Cardiac fibroblast (primary cell): ENCODE results near the gene SLMAP.

Source experiments
- DNase-seq, 2 donors: peaks; one replicate each; pipeline versions ENCODE4 v3.0.0 to v3.0.0-alpha.2; 2010; ENCODE audit warnings: low read depth in 2 of 2
- H3K4me3 ChIP-seq, 2 donors: replicated peaks in 1 of 2; 1 replicate in 1 of 2; 2 replicates in 1 of 2; pipeline ENCODE4 v1.5.1; 2011; ENCODE audit warnings: low read depth in 2 of 2, low read length in 2 of 2, mild to moderate bottlenecking in 2 of 2, moderate library complexity in 1 of 2
- TF ChIP-seq, protein P1 (sequence below): IDR thresholded peaks from one replicate; pipeline ENCODE4 v1.5.1; 2011; ENCODE audit warnings: low read depth, mild to moderate bottlenecking, low read length, inconsistent platforms

The SLMAP gene

DNA sequence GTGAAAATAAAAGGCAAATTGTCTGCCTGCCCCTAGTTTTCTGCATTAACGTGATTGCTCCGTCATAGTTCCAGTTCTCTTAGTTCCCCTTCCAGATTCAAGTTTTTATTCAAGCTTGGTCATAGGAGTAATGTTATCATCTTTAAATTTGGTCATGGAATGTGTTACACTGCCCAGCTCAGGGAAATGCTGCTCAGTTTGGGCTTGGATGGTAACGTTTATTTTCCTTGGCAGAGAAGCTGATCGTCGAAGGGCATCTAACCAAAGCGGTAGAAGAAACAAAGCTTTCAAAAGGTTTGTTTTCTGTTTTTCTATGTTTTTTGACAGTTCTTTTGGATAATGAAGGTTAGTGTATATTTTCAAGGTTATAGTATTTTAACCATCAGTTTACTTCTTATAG, 133.7 kb downstream of the SLMAP start:
- TF ChIP-seq, protein P1, sequence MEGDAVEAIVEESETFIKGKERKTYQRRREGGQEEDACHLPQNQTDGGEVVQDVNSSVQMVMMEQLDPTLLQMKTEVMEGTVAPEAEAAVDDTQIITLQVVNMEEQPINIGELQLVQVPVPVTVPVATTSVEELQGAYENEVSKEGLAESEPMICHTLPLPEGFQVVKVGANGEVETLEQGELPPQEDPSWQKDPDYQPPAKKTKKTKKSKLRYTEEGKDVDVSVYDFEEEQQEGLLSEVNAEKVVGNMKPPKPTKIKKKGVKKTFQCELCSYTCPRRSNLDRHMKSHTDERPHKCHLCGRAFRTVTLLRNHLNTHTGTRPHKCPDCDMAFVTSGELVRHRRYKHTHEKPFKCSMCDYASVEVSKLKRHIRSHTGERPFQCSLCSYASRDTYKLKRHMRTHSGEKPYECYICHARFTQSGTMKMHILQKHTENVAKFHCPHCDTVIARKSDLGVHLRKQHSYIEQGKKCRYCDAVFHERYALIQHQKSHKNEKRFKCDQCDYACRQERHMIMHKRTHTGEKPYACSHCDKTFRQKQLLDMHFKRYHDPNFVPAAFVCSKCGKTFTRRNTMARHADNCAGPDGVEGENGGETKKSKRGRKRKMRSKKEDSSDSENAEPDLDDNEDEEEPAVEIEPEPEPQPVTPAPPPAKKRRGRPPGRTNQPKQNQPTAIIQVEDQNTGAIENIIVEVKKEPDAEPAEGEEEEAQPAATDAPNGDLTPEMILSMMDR, result no peak
- H3K4me3 ChIP-seq, result no peak overlapping the region
- peak; percentile 28 to 35 for DNase-seq

DNA sequence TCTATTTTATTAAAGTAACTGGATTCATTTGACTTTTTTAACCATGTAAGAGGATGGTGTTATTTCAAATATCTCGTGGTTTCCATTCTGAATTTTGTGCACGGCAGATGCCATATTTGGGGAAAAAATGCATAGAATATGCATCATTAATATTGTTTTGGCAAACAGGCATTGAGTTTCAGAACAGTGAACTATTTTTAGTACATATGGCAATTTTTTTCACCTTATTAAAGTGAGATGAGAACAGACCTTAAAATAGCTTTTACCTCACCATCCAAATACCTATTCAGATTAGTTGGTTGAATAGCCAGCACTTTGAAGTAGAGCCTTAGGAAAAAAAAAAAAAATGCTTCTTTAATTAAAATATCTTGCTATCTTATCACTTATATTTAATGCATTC, 134.8 kb downstream of the SLMAP start:
- peak in 1 of 2 donors; percentile 27 for DNase-seq
- TF ChIP-seq, protein P1, result no peak
- H3K4me3 ChIP-seq, result no peak overlapping the region

DNA sequence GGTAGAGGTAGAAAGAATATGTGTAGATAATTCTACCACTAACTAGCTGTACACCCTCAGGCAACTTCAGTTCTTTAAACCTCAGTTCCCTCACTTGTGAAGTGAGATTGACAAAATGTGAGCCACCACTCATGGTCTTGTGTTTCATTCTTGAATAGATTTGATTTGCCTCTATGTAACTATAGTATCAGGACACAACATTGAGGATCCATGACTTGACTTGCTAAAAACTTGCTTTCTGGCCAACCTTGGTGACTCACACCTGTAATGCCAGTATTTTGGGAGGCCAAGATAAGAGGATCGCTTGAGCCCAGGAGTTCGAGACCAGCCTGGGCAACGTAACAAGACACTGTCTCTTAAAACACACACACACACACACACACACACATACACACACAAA, 136.3 kb downstream of the SLMAP start:
- peak; percentile 19 to 48 for DNase-seq
- TF ChIP-seq, protein P1, result no peak
- no peak overlapping the region for H3K4me3 ChIP-seq

DNA sequence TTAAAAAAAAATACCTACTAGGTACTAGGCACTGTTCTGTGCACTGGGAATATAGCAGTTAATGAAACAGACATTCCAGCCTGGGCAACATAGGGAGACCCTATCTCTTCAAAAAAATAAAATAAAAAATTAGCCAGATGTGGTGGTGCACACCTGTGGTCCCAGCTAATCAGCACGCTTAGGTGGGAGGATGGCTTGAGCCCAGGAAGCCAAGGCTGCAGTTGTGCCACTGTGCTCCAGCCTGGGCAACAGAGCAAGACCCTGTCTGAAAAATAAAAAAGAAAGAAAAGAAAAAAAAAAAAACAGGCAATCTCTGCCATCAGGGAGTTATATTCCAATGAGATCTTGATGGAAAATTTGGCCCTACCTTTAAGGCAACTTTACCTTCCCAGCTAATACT, 137.0 kb downstream of the SLMAP start:
- no peak for DNase-seq
- no peak overlapping the region for H3K4me3 ChIP-seq
- TF ChIP-seq, protein P1, result no peak

DNA sequence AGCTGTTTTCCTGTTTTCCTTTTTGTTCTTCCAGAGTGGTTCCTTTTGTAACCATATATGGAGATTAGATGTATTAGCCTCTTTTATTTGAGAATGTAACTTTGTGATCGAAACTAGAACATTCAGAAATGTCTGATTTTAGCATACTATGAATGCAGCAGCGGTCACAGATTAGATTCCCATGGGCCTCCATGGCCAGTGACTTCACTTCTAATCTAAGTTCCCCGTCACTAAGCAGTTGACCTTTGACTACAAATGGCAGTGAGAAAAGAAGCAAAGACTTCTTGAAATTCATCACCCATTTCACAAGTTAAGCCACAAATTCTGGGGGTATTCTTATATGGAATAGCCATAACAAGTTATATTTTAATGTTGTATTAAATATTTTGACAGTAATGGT, 137.6 kb downstream of the SLMAP start:
- no peak overlapping the region for H3K4me3 ChIP-seq
- TF ChIP-seq, protein P1, result no peak
- no peak for DNase-seq

DNA sequence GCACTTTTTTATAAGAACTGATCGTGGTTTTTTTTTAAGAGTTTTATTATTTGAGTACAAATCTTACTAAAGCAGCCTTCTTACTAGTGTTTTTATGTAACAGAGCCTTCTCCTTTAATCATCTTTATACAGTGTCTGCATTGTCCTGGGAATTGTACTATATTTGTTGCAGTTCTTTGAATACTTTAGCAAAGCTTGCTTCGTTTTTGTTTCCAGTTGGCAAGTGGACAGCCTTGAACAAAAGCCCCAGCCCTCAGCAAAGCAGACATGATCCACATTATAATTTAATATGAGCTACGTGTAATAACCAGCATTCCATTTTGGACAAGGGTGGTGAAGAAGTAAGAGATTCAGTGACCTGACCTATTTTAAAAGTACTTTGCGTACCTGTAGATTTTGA, 139.9 kb downstream of the SLMAP start:
- TF ChIP-seq, protein P1, result no peak
- no peak overlapping the region for H3K4me3 ChIP-seq
- DNase-seq, result no peak

DNA sequence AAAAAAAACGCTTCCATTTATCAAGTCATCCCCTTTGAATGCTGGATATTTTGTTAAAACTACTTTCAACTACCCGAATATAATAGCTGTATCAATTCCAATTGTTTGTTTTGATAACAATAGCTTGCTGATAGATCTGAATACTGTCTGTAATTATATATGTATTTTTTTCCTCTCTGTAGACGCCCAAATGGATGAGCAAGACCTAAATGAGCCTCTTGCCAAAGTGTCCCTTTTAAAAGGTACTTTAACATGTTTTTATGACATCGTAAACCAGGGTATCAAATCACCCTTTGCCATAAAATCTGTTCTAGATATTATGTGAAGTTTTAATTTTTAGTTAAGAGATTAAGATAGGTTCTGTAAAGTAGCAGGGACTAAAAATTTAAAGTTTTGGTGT, 140.6 kb downstream of the SLMAP start:
- TF ChIP-seq, protein P1, result no peak
- no peak overlapping the region for H3K4me3 ChIP-seq
- no peak for DNase-seq
